ENCODE measurements around the gene RANBP17.
A peak's percentile ranks its signal among the peaks of the same experiment; 100 is the strongest.
"Not testable (repeated sequence)": the region's sequence is repeated elsewhere in the genome, so short reads cannot be mapped to it uniquely, and the experiment has no call there.

Gene RANBP17

GRCh38 chr5:171162165-171162564, 300.3 kb downstream of the RANBP17 start:
- DNase-seq, result no peak

GRCh38 chr5:171162596-171162995, 300.8 kb downstream of the RANBP17 start:
- DNase-seq, result no peak

- peak; percentile 3 for DNase-seq
Observed at GRCh38 chr5:171166766-171167165, 304.9 kb downstream of the RANBP17 start.

- DNase-seq, result no peak
Observed at GRCh38 chr5:171168171-171168570, 306.4 kb downstream of the RANBP17 start.

GRCh38 chr5:171174960-171175359, 313.1 kb downstream of the RANBP17 start:
- not testable (repeated sequence) for DNase-seq

- no peak for DNase-seq
Observed at GRCh38 chr5:171175746-171176145, 313.9 kb downstream of the RANBP17 start.

GRCh38 chr5:171178190-171178589, 316.4 kb downstream of the RANBP17 start:
- DNase-seq, result not testable (repeated sequence)

- no peak for DNase-seq
Observed at GRCh38 chr5:171188016-171188415, 326.2 kb downstream of the RANBP17 start.

GRCh38 chr5:171189442-171189841, 327.6 kb downstream of the RANBP17 start:
- DNase-seq, result no peak

GRCh38 chr5:171192111-171192510, 330.3 kb downstream of the RANBP17 start:
- DNase-seq, result no peak

GRCh38 chr5:171201310-171201709, 339.5 kb downstream of the RANBP17 start:
- DNase-seq, result peak; percentile 16

- no peak for DNase-seq
Observed at GRCh38 chr5:171205375-171205774, 343.6 kb downstream of the RANBP17 start.

GRCh38 chr5:171207256-171207847, 345.5 kb downstream of the RANBP17 start:
- DNase-seq, result peak; percentile 53

GRCh38 chr5:171221916-171222315, 360.1 kb downstream of the RANBP17 start:
- no peak for DNase-seq

- no peak for DNase-seq
Observed at GRCh38 chr5:171223927-171224326, 362.1 kb downstream of the RANBP17 start.

- DNase-seq, result peak; percentile 3
Observed at GRCh38 chr5:171226096-171226754, 364.4 kb downstream of the RANBP17 start.

- no peak for DNase-seq
Observed at GRCh38 chr5:171226864-171227263, 365.0 kb downstream of the RANBP17 start.

- DNase-seq, result no peak
Observed at GRCh38 chr5:171236651-171237050, 374.8 kb downstream of the RANBP17 start.

- DNase-seq, result no peak
Observed at GRCh38 chr5:171242521-171242920, 380.7 kb downstream of the RANBP17 start.

- DNase-seq, result no peak
Observed at GRCh38 chr5:171246231-171246630, 384.4 kb downstream of the RANBP17 start.

GRCh38 chr5:171249460-171249859, 387.6 kb downstream of the RANBP17 start:
- no peak for DNase-seq

GRCh38 chr5:171250738-171251137, 388.9 kb downstream of the RANBP17 start:
- DNase-seq, result no peak

GRCh38 chr5:171251519-171251918, 389.7 kb downstream of the RANBP17 start:
- no peak for DNase-seq

- DNase-seq, result no peak
Observed at GRCh38 chr5:171252674-171253073, 390.9 kb downstream of the RANBP17 start.
